Body of pancreas (tissue), 4 donors: ENCODE results near the gene IFIT2. TPM values are rescaled to one million over a fixed set of nuclear protein-coding genes. Genes with fewer than 3 reads are reported as not detected.

Experiments
- ATAC-seq: fragments of 150-250 bp; one replicate; pipeline ENCODE4 v1.9.1; 2016
- DNase-seq, 4 donors: peaks; one replicate each; pipeline ENCODE4 v3.0.0-alpha.2; 2019
- H3K27ac ChIP-seq, 4 donors: fragments of 200-600 bp; sonication (generic); 1 replicate in 3 of 4; 2 replicates in 1 of 4; pipeline versions ENCODE4 v1.5.1 to v1.6.1; 2016 to 2019; ENCODE audit warnings: mild to moderate bottlenecking in 1 of 4, mixed read lengths in 1 of 4, moderate library complexity in 1 of 4
- H3K27me3 ChIP-seq, 2 donors: fragments of 200-600 bp; sonication (generic); one replicate each; pipeline ENCODE4 v1.6.0; 2016; ENCODE audit warnings: mild to moderate bottlenecking in 1 of 2
- H3K36me3 ChIP-seq, 2 donors: fragments of 200-600 bp; sonication (generic); replicated peaks in 1 of 2; 2 replicates each; pipeline ENCODE4 v1.5.1; 2016; ENCODE audit warnings: low read depth in 2 of 2; ENCODE audit not compliant: insufficient read depth in 1 of 2
- H3K4me1 ChIP-seq: fragments of 200-600 bp; sonication (generic); one replicate; pipeline ENCODE4 v1.6.0; 2016
- H3K4me3 ChIP-seq, 2 donors: fragments of 200-600 bp; sonication (generic); 1 replicate in 1 of 2; 2 replicates in 1 of 2; pipeline ENCODE4 v1.5.1; 2016 to 2019
- H3K9me3 ChIP-seq, 3 donors: fragments of 200-600 bp; sonication (generic); 1 replicate in 2 of 3; 2 replicates in 1 of 3; pipeline ENCODE4 v1.5.1; 2016
- CTCF ChIP-seq, 7 experiments: fragments of 450-650 bp in 4 of 7; fragments of 200-600 bp in 3 of 7; sonication (generic) in 3 of 7; IDR thresholded peaks; one replicate each; pipeline ENCODE4 v1.5.1; 2016 to 2019; ENCODE audit warnings: antibody characterized with exemption in 7 of 7
- POLR2A ChIP-seq, 3 donors: fragments of 450-650 bp; IDR thresholded peaks; one replicate each; pipeline ENCODE4 v1.6.1; 2016; ENCODE audit warnings: antibody characterized with exemption in 3 of 3, mild to moderate bottlenecking in 2 of 3
- WGBS, 2 donors: methylation state at CpG; one replicate each; pipeline ENCODE4 v1.1.5; 2017; 5-methylcytosine and 5-hydroxymethylcytosine counted together
- intact Hi-C: fragments of 100-400 bp; cut with DNase I; formaldehyde crosslinking; loops from one replicate; pipeline ENCODE4 v1.15.1; 2023
- total RNA-seq, 2 donors: library from RNA; depleted of rRNA; stranded (reverse); fragments of >200 nt; gene quantifications; one replicate each; pipeline ENCODE4 v1.1.0, GENCODE V29; 2016

Gene IFIT2
- total RNA-seq, 2 donors from 2014 or later, result 1.6 TPM; not detected in 1

- Histone ChIP-seq H3K36me3 (no peaks in the 10 kb centered on the region), H3K27ac (peak overlapping the region in 2 of 4 donors; percentile 76 to 83), H3K4me1 (peaks cover 26% of the 10 kb centered on the region), H3K4me3 (no peak overlapping the region), H3K9me3 (no peaks in the 10 kb centered on the region), H3K27me3 (no peaks in the 10 kb centered on the region)
- DNase-seq, result no peak
- TF ChIP-seq CTCF (IDR thresholded peaks at IDR 0.05), result no peak
- no peak for TF ChIP-seq POLR2A (IDR thresholded peaks at IDR 0.05)
- intact Hi-C loops, result no loop called here
- 56 to 73% methylated on average over 2 of the region's 2 CpGs for WGBS, 2 donors
- no peak for ATAC-seq
These were observed 1.3 kb downstream of the IFIT2 start for GRCh38 chr10:89303161-89303560.

DNA sequence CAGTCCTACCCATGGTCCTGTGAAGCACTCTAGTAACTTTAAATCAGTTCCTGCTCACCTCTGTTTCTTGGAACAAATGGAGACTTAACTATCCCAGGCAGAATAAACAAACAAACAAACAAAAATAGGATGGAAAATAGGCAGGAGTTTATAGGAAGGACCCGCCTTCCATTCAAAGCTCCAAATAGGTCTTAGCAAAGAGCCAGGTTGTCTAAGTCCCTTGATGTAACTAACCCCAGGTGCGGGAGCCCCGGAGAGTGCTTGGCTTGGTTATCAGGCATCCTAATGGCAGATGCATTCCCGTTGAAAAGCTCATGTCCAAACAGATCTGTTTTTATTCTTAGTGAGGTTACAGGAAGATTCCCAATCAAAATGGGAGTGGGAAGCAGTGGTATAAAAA lies 2.2 kb downstream of the IFIT2 start:
- TF ChIP-seq CTCF (IDR thresholded peaks at IDR 0.05), result no peak
- no peak for TF ChIP-seq POLR2A (IDR thresholded peaks at IDR 0.05)
- H3K27ac ChIP-seq, result no peak overlapping the region
- no peaks in the 10 kb centered on the region for H3K27me3 ChIP-seq
- H3K4me1 ChIP-seq, result peaks cover 26% of the 10 kb centered on the region
- H3K36me3 ChIP-seq, result no peaks in the 10 kb centered on the region
- no peaks in the 10 kb centered on the region for H3K9me3 ChIP-seq
- DNase-seq (no peak), ATAC-seq (no peak)
- no peak overlapping the region for H3K4me3 ChIP-seq
- 85 to 88% methylated on average over 4 of the region's 4 CpGs for WGBS, 2 donors
- intact Hi-C loops, result no loop called here

- Histone ChIP-seq H3K4me3 (no peak overlapping the region), H3K4me1 (peaks cover 26% of the 10 kb centered on the region), H3K27me3 (no peaks in the 10 kb centered on the region), H3K9me3 (no peaks in the 10 kb centered on the region), H3K36me3 (no peaks in the 10 kb centered on the region), H3K27ac (no peak overlapping the region)
- TF ChIP-seq CTCF (IDR thresholded peaks at IDR 0.05), result no peak
- TF ChIP-seq POLR2A (IDR thresholded peaks at IDR 0.05), result no peak
- intact Hi-C loops, result no loop called here
- DNase-seq, result no peak
- no peak for ATAC-seq
- WGBS, 2 donors, result 84 to 87% methylated on average over 2 of the region's 2 CpGs
These were observed 2.6 kb downstream of the IFIT2 start for GRCh38 chr10:89304446-89304845.

DNA sequence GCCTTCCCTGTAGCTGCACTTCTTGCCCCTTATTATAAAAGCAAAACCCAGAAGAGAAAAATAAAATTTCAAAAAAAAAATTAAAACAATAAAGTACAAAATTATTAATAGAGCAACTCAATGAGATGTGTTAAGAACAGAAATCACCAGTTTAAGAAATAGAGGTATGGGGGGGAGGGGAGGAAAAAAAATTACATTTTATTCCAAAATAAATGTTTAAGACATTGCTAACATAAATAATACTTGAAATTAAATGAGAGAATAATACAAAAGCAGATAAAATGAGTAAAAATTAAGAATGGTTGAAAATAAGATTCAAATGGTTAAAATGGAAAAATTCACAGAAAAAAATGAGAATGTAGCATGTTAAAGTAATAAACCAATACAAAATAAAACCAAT lies 3.1 kb downstream of the IFIT2 start:
- no peak overlapping the region for H3K4me3 ChIP-seq
- H3K9me3 ChIP-seq, result no peaks in the 10 kb centered on the region
- H3K4me1 ChIP-seq, result peaks cover 26% of the 10 kb centered on the region
- DNase-seq (no peak), ATAC-seq (no peak)
- no peaks in the 10 kb centered on the region for H3K36me3 ChIP-seq
- TF ChIP-seq POLR2A (IDR thresholded peaks at IDR 0.05) (no peak), CTCF (IDR thresholded peaks at IDR 0.05) (no peak)
- intact Hi-C loops, result no loop called here
- H3K27ac ChIP-seq, result no peak overlapping the region
- H3K27me3 ChIP-seq, result no peaks in the 10 kb centered on the region

DNA sequence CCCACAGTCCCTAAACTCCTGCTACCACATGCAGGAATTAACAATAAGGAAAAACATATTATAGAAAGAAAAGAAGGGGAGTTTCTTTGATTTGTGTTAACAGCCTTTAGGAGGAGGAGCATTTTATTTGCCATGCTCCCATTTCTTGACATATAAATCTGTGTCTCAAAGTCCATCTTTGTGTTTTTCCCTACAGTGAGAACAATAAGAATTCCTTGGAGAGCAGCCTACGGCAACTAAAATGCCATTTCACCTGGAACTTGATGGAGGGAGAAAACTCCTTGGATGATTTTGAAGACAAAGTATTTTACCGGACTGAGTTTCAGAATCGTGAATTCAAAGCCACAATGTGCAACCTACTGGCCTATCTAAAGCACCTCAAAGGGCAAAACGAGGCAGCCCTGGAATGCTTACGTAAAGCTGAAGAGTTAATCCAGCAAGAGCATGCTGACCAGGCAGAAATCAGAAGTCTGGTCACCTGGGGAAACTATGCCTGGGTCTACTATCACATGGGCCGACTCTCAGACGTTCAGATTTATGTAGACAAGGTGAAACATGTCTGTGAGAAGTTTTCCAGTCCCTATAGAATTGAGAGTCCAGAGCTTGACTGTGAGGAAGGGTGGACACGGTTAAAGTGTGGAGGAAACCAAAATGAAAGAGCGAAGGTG lies 4.1 kb downstream of the IFIT2 start:
- no peak for DNase-seq
- no peaks in the 10 kb centered on the region for H3K27me3 ChIP-seq
- ATAC-seq, result no peak
- TF ChIP-seq CTCF (IDR thresholded peaks at IDR 0.05) (no peak), POLR2A (IDR thresholded peaks at IDR 0.05) (no peak)
- H3K36me3 ChIP-seq, result no peaks in the 10 kb centered on the region
- H3K9me3 ChIP-seq, result no peaks in the 10 kb centered on the region
- intact Hi-C loops, result no loop called here
- H3K4me3 ChIP-seq, result no peak overlapping the region
- H3K27ac ChIP-seq, result no peak overlapping the region
- WGBS, 2 donors, result 85 to 89% methylated on average over 9 of the region's 9 CpGs
- peaks cover 26% of the 10 kb centered on the region for H3K4me1 ChIP-seq
